Measurements from ENCODE around the gene CTAGE9.
"Not testable (repeated sequence)": the region's sequence is repeated elsewhere in the genome, so short reads cannot be mapped to it uniquely, and the experiment has no call there.

CTAGE9 gene

GRCh38 chr6:131727868-131728267, 17.1 kb upstream of the CTAGE9 start:
- DNase-seq: no peak

DNA sequence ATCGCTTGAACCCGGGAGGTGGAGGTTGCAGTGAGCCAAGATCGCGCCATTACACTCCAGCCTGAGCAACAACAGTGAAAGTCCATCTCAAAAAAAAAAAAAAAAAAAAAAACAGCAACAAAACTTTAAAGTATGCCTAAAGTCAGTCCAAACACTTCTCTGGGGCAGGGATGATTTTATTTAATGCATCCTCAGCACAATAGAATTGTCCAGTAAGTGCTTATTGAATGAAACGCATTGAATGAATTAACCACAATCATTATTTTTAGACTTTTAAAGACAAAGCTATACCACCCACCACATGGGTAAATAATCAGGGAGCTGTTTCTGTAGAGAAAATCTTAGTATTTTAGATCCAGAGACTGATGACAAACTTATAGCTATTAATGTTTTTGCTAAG, 16.6 kb upstream of the CTAGE9 start:
- DNase-seq: no peak

DNA sequence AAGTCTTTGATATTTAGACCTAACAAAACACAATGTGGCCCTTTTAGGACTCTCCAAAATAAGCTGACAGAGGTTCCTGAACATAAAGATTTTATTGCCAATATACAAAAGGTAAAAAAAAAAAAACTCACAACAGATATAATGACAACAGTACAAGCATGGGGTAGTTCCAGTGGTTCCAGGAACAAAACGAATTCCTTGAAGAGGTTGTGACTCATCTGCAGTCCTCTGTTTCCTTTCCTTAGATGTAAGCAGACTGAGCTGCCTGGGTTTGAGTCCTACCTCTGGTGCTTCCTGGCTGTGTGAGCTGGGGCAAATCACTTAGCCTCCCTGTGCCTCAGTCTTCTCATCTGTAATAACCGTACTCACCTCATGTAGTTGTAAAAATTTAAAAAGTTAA, 13.3 kb upstream of the CTAGE9 start:
- no peak for DNase-seq

DNA sequence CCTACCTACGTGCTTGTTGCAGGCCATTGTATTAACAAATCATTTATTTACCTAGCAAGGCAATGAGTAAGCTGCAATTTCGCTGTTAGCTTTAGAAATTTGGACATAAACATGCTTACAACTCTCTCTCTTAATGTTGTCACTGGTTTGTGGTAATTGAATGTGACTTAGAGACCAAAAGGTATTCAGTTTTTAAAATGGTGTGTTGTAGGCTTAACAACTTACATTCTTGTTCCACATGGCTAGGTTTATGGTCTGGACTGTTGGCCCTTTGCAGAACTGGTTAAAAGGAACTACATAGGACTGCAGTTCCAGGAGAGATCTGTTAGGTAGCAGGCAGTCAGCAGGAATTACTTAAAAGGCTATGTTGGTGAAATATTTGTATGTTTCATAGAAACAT, 10.3 kb upstream of the CTAGE9 start:
- no peak for DNase-seq

DNA sequence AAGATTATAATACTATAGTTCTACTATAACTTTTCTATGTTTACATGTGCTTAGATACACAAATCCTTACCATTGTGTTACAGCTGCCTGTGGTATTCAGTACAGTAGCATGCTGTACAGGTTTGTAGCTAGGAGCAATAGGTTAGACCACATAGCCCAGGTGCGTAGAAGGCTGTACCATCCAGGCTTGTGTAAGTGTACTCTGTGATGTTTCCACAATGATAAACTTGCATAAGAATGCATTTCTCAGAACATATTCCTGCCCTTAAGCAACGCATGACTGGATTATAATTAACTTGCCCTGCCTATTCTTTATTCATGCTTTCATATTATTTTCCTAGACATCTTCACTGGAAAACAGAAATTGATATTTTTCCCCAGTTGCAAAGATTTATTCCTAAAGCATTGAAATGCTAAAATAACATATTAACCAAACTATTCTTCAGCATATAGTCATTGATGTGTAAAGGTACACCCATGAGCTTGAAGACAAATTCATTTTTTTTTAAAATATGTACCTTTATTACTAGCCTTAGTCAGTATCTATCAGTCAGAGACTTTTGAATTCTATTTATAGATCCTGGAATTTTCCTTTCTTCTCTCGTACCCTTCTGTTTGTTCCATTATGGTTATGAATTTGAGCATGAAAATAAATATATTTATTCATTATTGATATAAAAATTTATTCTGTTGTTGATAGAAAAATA, 7.2 kb upstream of the CTAGE9 start:
- no peak for DNase-seq

DNA sequence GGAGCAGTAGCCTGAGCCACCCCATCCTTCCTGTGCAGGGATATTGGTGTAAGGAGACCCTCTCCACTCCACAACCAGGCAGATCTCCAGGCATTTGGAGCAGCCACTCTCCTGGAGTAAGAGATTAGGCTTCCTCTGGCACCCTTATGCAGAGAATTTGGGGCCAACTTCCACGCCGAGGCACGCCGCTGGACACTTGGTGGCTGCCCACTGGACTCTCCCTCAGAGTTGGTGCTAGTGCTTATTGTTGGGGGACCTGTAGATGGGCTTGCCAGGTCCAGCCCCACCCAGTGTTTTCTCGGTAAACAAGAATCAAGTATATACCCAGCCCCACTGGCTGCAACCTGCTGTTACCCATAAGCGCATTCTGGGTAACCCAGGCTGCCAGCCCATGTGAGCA, 4.8 kb upstream of the CTAGE9 start:
- not testable (repeated sequence) for DNase-seq

DNA sequence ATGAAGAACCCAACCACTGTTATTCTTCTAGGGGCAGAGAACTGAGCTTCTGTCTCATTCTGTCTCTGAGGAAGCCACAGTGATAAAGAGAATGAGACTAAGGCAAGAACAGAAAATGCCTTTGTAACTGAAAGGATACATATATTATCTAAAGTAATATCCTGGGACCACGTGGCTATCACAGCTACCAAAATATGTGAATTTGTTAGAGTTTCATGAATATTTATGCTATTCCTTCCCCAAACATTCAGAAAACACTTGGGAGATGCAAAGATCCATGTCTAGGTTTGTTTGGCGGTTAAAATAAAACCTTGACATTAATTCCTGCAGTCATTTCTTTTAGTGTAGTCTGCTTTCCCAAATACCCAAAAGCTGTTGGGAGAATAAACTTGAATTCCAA, 6.9 kb downstream of the CTAGE9 start:
- not testable (repeated sequence) for DNase-seq

GRCh38 chr6:131700851-131701250, 10.0 kb downstream of the CTAGE9 start:
- not testable (repeated sequence) for DNase-seq

GRCh38 chr6:131696956-131697355, 13.9 kb downstream of the CTAGE9 start:
- DNase-seq: no peak

- peak; percentile 30 for DNase-seq
Measured at GRCh38 chr6:131694832-131695426, 15.9 kb downstream of the CTAGE9 start.

GRCh38 chr6:131693384-131693783, 17.4 kb downstream of the CTAGE9 start:
- DNase-seq: no peak

- DNase-seq: no peak
Measured at GRCh38 chr6:131692589-131692988, 18.2 kb downstream of the CTAGE9 start.

GRCh38 chr6:131692031-131692430, 18.8 kb downstream of the CTAGE9 start:
- DNase-seq: no peak

- no peak for DNase-seq
Measured at GRCh38 chr6:131688286-131688685, 22.5 kb downstream of the CTAGE9 start.

- DNase-seq: no peak
Measured at GRCh38 chr6:131687022-131687421, 23.8 kb downstream of the CTAGE9 start.

GRCh38 chr6:131685266-131685780, 25.5 kb downstream of the CTAGE9 start:
- no peak for DNase-seq

DNA sequence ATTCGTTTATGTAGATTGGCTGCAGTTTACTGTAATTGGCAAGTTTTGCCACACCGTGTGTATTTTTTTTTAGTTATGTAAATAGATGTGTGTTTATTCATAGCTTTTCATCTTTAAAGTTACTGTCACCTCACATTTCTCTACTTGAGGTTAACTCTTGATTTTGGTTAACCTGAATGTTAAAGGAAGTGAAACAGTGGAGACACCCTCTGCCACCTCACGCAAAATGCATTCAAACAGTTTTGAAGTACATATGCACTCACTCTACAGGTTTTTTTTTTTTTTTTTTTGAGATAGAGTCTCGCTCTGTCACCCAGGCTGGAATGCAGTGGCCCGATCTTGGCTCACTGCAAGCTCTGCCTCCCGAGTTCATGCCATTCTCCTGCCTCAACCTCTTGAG, 27.3 kb downstream of the CTAGE9 start:
- DNase-seq: no peak

DNA sequence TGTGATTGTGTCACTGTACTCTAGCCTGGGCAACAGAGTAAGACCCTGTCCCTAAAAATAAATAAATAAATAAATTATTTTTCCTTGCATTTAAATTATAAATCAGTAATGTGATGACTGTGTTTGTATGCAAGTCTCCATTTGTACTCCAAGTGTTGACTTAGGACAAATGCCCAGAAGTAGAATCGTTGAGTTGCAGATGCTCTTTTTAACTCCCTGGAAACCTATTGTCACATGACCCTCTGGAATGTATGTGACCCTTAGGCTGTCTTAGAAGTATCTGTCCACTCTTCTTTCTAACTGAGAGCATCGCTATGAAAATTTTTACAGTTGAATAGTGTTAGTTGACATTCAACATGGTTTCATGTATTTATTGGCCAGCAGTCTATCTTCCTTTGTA, 28.4 kb downstream of the CTAGE9 start:
- DNase-seq: no peak

DNA sequence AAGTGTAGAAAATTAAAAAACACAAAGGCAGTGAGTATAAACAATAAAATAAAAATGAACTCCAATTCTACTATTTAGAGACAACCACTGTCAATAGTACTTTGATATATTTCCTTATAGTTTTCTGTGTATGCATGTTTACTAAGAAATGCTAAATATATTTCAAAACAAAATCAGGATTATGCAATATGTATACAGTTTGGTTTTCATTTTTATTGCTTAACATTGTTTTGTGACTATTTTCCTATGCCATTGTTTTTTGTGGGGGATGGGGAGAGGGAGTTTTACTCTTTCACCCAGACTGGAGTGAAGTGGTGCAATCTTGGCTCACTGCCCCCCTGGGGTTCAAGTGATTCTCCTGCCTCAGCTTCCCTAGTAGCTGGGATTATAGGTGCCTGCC, 29.2 kb downstream of the CTAGE9 start:
- no peak for DNase-seq

DNA sequence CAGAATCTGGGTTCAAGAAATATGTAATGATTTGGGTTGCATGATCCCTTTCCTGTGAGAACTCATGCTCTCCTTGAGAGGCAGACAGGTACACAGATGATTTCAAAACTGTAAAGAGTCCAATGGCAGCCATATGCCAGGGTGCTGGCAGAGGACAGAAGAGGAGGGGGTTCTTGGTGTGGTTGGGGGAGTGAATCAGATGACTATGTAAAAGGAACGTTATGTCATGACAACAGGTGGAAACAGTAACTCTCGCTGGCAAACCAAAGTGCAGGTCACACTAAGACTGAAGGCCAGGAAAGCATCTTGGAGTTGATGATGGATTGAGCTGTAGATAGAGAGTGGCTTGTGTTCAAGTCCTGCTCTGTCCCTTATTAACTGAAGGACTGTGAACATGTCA, 29.9 kb downstream of the CTAGE9 start:
- DNase-seq: no peak

DNA sequence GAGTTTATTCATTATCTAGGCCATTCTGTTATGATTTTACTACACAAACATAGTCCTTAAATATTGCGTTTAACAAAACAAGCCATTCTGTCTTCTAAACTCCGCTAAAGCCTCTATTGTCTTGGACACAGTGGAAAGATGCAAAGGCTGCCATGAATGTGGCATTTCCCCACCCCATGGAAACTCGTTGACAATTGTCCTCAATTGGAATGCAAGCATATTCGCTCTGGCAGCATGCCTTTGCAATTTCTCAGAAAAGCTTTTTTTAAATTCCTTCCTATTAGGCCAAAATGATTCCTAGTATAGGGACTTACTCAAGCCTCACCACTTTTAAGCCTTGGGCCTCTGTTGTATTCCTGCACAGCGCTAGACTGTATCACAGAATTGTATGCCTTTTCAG, 32.4 kb downstream of the CTAGE9 start:
- DNase-seq: no peak

- no peak for DNase-seq
Measured at GRCh38 chr6:131673184-131673583, 37.6 kb downstream of the CTAGE9 start.

GRCh38 chr6:131669891-131670290, 40.9 kb downstream of the CTAGE9 start:
- no peak for DNase-seq

- no peak for DNase-seq
Measured at GRCh38 chr6:131663578-131664165, 47.1 kb downstream of the CTAGE9 start.

All from CD4-positive, alpha-beta T cell treated with Interleukin-12 subunit alpha and Interleukin-12 subunit beta, for 1 hour (primary cell).